GM19240 (cell line): ENCODE measurements around the gene BPGM.
"Not testable (repeated sequence)": the region's sequence is repeated elsewhere in the genome, so short reads cannot be mapped to it uniquely, and the experiment has no call there.

Experiments
- DNase-seq: peaks from one replicate; pipeline ENCODE4 v3.0.0; 2011; ENCODE audit warnings: low spot score; ENCODE audit not compliant: insufficient read length

Gene BPGM

GRCh38 chr7:134630893-134631292 lies 15.8 kb upstream of the BPGM start:
- no peak for DNase-seq

DNA sequence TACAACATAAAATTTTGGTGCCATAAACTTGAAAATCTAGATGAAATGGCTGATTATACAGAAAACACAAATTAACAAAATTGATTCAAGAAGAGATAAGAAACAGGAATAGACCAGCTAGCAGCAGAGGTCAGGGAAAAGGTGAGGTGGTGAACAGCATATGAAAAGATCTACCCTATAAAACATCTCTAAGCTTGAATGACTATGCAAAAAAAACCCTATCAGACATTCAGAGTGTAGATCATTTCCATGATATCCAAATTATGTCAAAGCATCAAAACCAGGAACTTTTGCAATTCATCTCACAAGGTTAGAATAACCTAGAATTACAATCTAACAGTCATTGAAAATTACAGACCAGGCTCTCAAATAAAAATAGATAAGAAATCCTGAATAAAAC lies 14.6 kb upstream of the BPGM start:
- DNase-seq = no peak

- peak; percentile 14 for DNase-seq
Observed at GRCh38 chr7:134632937-134633540, 13.6 kb upstream of the BPGM start.

DNA sequence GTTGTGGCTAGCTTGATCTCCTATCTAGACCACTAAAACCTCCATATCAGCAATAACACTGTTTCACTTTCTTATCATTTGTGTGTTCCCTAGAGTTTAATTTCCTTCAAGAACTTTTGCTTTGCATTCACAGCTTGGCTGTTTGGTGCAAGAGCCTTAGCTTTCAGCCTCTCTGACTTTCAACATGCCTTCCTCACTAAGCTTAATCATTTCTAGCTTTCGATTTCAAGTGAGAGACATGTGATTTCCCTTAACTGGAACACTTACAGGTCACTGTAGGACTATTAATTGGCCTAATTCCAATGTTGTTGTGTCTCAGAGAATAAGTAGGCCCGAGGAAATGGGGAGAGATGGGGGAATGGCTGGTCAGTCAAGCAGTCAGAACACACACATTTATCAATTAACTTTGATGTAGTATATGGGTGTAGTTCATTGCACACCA lies 10.6 kb upstream of the BPGM start:
- no peak for DNase-seq

DNA sequence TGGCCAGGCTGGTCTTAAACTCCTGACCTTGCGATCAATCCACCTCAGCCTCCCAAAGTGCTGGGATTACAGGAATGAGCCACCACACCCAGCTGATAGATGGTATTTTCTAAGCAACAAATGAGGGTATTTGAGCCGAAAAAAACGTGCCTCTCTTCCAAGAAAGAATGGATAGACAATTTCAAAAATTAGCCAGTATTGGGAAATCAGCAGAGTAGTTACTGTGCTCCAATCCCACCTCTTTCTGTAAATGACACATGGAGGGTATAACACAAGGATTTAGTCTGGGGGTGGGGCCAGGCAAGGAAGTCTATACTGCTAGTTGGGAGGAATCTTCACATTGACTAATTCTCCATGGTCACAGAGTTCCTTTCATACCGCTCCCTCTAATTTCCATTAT lies 9.2 kb upstream of the BPGM start:
- no peak for DNase-seq

DNA sequence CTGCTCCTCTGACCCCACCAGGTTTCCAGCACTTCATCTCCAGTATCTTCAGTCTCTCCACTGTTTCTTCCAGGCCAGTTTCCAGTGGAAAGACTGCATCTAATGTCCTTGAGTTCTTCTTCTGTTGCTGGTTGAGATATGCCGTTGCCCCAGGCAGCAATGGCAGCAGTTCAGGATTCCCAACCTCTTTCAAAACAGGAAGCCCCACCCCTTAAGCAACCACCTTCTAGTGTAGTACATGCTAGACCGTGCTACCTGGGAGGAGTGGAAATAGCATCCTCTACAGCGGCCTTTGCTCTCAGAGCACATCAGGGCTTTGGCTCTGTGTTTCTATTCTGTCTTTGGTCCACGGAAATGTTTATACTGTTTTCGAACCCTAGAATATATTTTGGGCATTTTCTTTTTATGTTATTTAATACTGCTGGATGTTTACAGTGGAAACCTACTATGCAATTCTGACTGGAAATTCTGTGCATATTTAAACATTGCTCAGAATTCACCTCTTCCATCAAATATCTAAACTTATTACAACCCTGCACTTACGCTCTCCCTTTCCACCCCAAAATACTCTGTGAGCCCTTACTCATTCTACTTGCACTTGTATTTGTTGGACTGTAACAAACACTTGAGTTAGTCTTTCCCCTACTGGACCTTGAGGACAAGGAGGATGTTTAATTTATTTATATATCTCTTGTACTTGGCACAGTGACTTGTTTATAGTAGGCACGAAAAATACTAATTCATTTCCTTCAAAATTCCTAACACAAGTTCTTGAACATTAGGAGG lies 8.5 kb upstream of the BPGM start:
- no peak for DNase-seq

DNA sequence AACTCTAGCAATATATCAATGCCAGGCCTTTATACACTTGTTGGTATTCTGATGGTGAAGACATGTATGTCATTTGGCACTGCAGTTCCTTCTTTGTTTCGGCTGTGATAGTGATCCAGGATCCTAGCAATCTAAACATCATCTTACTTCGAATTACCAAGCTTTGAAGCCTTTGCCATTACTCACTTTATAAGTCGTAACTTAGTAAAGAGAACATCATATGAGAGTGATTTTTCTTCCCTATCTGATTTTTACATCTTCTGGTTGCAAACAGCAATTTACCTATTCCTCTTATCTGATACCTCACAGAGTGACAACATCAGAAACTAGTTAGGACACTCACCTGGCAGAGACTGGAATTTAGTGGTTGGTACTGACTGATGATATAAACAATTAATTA lies 7.6 kb upstream of the BPGM start:
- DNase-seq = no peak

DNA sequence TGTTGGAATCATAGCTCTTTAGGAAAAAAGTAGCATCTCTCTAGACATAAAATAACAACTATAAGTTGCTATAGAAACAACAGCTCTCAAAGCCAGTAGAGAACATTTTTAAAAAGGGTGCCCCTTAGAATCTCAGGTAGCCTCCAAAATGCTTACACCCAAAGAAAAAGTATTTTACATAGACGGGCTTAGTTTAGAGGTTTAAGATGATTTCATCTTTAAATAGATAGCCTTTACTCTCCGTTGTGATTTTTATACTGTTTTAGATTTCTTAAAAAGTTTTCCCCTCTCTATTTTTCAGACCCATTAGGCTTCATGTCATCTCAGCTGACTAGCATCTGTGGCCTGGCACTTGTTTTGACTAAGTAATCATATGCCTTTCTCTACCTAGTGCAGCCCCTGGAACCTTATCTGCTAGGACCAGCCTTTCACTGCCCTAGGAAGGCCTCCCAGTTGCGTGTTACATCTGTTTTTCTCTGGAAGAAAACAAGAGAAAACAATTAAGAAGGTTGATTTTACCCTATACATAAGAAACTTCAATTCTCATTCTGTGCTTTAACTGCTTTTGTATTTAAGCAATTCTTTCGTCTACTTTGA lies 6.9 kb upstream of the BPGM start:
- DNase-seq = no peak

- no peak for DNase-seq
Observed at GRCh38 chr7:134640842-134641715, 5.6 kb upstream of the BPGM start.

GRCh38 chr7:134641981-134642380 lies 4.7 kb upstream of the BPGM start:
- not testable (repeated sequence) for DNase-seq

- no peak for DNase-seq
Observed at GRCh38 chr7:134643131-134643530, 3.5 kb upstream of the BPGM start.

GRCh38 chr7:134645478-134645877 lies 1.2 kb upstream of the BPGM start:
- no peak for DNase-seq

GRCh38 chr7:134645935-134646334 lies 718 bp upstream of the BPGM start:
- DNase-seq = no peak

DNA sequence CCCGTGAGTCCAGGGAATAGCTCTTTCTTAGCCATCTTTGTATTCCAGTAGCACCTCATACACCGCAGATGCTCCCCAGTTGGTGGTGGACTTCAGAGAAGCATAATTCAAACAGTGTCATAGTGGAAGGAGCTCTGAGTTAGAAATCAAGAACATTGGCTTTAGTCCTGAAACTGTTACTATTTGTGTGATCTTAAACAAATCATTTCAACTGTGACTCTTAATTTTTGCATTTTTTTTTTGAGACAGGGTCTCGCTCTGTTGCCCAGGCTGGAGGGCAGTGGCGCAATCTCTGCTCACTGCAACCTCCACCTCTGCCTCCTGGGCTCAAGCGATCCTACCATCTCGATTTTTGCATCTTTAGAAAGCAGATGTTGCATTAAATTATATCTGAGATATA lies 1.8 kb downstream of the BPGM start:
- no peak for DNase-seq

- no peak for DNase-seq
Observed at GRCh38 chr7:134649226-134649775, 2.6 kb downstream of the BPGM start.

- DNase-seq = no peak
Observed at GRCh38 chr7:134651991-134652390, 5.3 kb downstream of the BPGM start.

- no peak for DNase-seq
Observed at GRCh38 chr7:134654104-134654775, 7.6 kb downstream of the BPGM start.

DNA sequence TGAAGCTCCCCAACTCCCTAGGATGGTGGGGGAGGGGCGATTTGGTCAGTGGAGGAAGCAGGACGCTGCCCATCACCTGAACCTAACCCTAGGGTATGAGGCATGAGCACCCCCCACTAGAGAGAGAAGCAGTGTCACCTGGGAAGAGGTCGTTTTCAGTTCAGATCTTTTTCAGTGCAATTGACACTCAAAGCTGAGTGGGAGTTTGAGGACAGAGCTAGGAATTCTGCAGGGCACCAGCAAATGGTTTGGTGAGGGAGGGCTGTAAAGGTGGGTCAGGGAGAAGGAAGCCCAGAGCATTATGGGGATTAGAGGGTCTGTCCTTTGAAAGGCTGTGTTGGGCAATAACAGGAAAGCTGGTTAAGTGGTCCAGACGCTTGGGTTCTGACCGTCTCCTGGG lies 10.9 kb downstream of the BPGM start:
- no peak for DNase-seq

GRCh38 chr7:134660242-134660785 lies 13.7 kb downstream of the BPGM start:
- no peak for DNase-seq

- no peak for DNase-seq
Observed at GRCh38 chr7:134660961-134661376, 14.3 kb downstream of the BPGM start.
